ENCODE results near the gene TGFBI.

TGFBI gene

GRCh38 chr5:136056336-136056735 is 27.5 kb downstream of the TGFBI start:
- peak overlapping the region in 1 of 2 donors; percentile 51 for H3K9ac ChIP-seq (ENCODE audit: low read length in 2 of 2)

GRCh38 chr5:136056771-136057335 is 28.1 kb downstream of the TGFBI start:
- Histone ChIP-seq H3K27ac (ENCODE audit: low read length) (peak overlapping the region; percentile 95), H3K4me1 (ENCODE audit: control insufficient read depth, insufficient read depth, low read length) (peaks cover 55% of the 10 kb centered on the region), H3K4me3 (ENCODE audit: low read length in 2 of 2) (no peak overlapping the region), H3K9me3 (ENCODE audit: control insufficient read depth in 2 of 2, low read length in 2 of 2) (no peaks in the 10 kb centered on the region), H3K27me3 (ENCODE audit: control insufficient read depth in 1 of 2, insufficient read depth in 2 of 2, low read length in 2 of 2) (no peaks in the 10 kb centered on the region), H3K36me3 (ENCODE audit: control insufficient read depth in 2 of 2, insufficient read depth in 2 of 2, low read length in 2 of 2) (peaks cover 19 to 22% of the 10 kb centered on the region in 2 donors), H3K9ac (ENCODE audit: low read length in 2 of 2) (peak overlapping the region; percentile 50 to 72)

More at GRCh38 chr5:136056336-136056735, 27.5 kb downstream of the TGFBI start:
- Histone ChIP-seq H3K9me3 (ENCODE audit: control insufficient read depth in 2 of 2, low read length in 2 of 2) (no peaks in the 10 kb centered on the region), H3K27ac (ENCODE audit: low read length) (peak overlapping the region; percentile 95), H3K27me3 (ENCODE audit: control insufficient read depth in 1 of 2, insufficient read depth in 2 of 2, low read length in 2 of 2) (no peaks in the 10 kb centered on the region), H3K36me3 (ENCODE audit: control insufficient read depth in 2 of 2, insufficient read depth in 2 of 2, low read length in 2 of 2) (peaks cover 17 to 23% of the 10 kb centered on the region in 2 donors), H3K4me1 (ENCODE audit: control insufficient read depth, insufficient read depth, low read length) (peaks cover 54% of the 10 kb centered on the region), H3K4me3 (ENCODE audit: low read length in 2 of 2) (no peak overlapping the region)

- peak overlapping the region; percentile 95 for H3K27ac ChIP-seq (ENCODE audit: low read length)
- peak overlapping the region; percentile 52 to 72 for H3K9ac ChIP-seq (ENCODE audit: low read length in 2 of 2)
- H3K4me1 ChIP-seq (ENCODE audit: control insufficient read depth, insufficient read depth, low read length), result peaks cover 56% of the 10 kb centered on the region
- H3K9me3 ChIP-seq (ENCODE audit: control insufficient read depth in 2 of 2, low read length in 2 of 2), result no peaks in the 10 kb centered on the region
- peaks cover 19 to 29% of the 10 kb centered on the region in 2 donors for H3K36me3 ChIP-seq (ENCODE audit: control insufficient read depth in 2 of 2, insufficient read depth in 2 of 2, low read length in 2 of 2)
- no peaks in the 10 kb centered on the region for H3K27me3 ChIP-seq (ENCODE audit: control insufficient read depth in 1 of 2, insufficient read depth in 2 of 2, low read length in 2 of 2)
- peak overlapping the region; percentile 0 to 30 for H3K4me3 ChIP-seq (ENCODE audit: low read length in 2 of 2)
These were observed 28.7 kb downstream of the TGFBI start for GRCh38 chr5:136057401-136058038.

- peak overlapping the region; percentile 95 for H3K27ac ChIP-seq (ENCODE audit: low read length)
- no peaks in the 10 kb centered on the region for H3K9me3 ChIP-seq (ENCODE audit: control insufficient read depth in 2 of 2, low read length in 2 of 2)
- no peaks in the 10 kb centered on the region for H3K27me3 ChIP-seq (ENCODE audit: control insufficient read depth in 1 of 2, insufficient read depth in 2 of 2, low read length in 2 of 2)
- peaks cover 52% of the 10 kb centered on the region for H3K4me1 ChIP-seq (ENCODE audit: control insufficient read depth, insufficient read depth, low read length)
- H3K4me3 ChIP-seq (ENCODE audit: low read length in 2 of 2), result peak overlapping the region; percentile 0 to 55
- peaks cover 21 to 36% of the 10 kb centered on the region in 2 donors for H3K36me3 ChIP-seq (ENCODE audit: control insufficient read depth in 2 of 2, insufficient read depth in 2 of 2, low read length in 2 of 2)
- peak overlapping the region; percentile 52 to 72 for H3K9ac ChIP-seq (ENCODE audit: low read length in 2 of 2)
These were observed 29.5 kb downstream of the TGFBI start for GRCh38 chr5:136058039-136058971.

- peaks cover 22 to 42% of the 10 kb centered on the region in 2 donors for H3K36me3 ChIP-seq (ENCODE audit: control insufficient read depth in 2 of 2, insufficient read depth in 2 of 2, low read length in 2 of 2)
- H3K9me3 ChIP-seq (ENCODE audit: control insufficient read depth in 2 of 2, low read length in 2 of 2), result no peaks in the 10 kb centered on the region
- peak overlapping the region; percentile 95 for H3K27ac ChIP-seq (ENCODE audit: low read length)
- no peak overlapping the region for H3K4me3 ChIP-seq (ENCODE audit: low read length in 2 of 2)
- no peaks in the 10 kb centered on the region for H3K27me3 ChIP-seq (ENCODE audit: control insufficient read depth in 1 of 2, insufficient read depth in 2 of 2, low read length in 2 of 2)
- peaks cover 45% of the 10 kb centered on the region for H3K4me1 ChIP-seq (ENCODE audit: control insufficient read depth, insufficient read depth, low read length)
- peak overlapping the region; percentile 16 to 29 for H3K9ac ChIP-seq (ENCODE audit: low read length in 2 of 2)
These were observed 30.2 kb downstream of the TGFBI start for GRCh38 chr5:136058972-136059354.

GRCh38 chr5:136060963-136061362 is 32.2 kb downstream of the TGFBI start:
- Histone ChIP-seq H3K27me3 (ENCODE audit: control insufficient read depth in 1 of 2, insufficient read depth in 2 of 2, low read length in 2 of 2) (no peaks in the 10 kb centered on the region), H3K9ac (ENCODE audit: low read length in 2 of 2) (no peak overlapping the region), H3K4me1 (ENCODE audit: control insufficient read depth, insufficient read depth, low read length) (peaks cover 47% of the 10 kb centered on the region), H3K4me3 (ENCODE audit: low read length in 2 of 2) (no peak overlapping the region), H3K36me3 (ENCODE audit: control insufficient read depth in 2 of 2, insufficient read depth in 2 of 2, low read length in 2 of 2) (peaks cover 17 to 38% of the 10 kb centered on the region in 2 donors), H3K9me3 (ENCODE audit: control insufficient read depth in 2 of 2, low read length in 2 of 2) (no peaks in the 10 kb centered on the region), H3K27ac (ENCODE audit: low read length) (no peak overlapping the region)

GRCh38 chr5:136061630-136062365 is 33.0 kb downstream of the TGFBI start:
- peaks cover 47% of the 10 kb centered on the region for H3K4me1 ChIP-seq (ENCODE audit: control insufficient read depth, insufficient read depth, low read length)
- H3K9ac ChIP-seq (ENCODE audit: low read length in 2 of 2), result no peak overlapping the region
- H3K27ac ChIP-seq (ENCODE audit: low read length), result no peak overlapping the region

GRCh38 chr5:136062366-136063274 is 33.8 kb downstream of the TGFBI start:
- peaks cover 17 to 38% of the 10 kb centered on the region in 2 donors for H3K36me3 ChIP-seq (ENCODE audit: control insufficient read depth in 2 of 2, insufficient read depth in 2 of 2, low read length in 2 of 2)
- H3K27ac ChIP-seq (ENCODE audit: low read length), result no peak overlapping the region
- H3K27me3 ChIP-seq (ENCODE audit: control insufficient read depth in 1 of 2, insufficient read depth in 2 of 2, low read length in 2 of 2), result no peaks in the 10 kb centered on the region
- peaks cover 43% of the 10 kb centered on the region for H3K4me1 ChIP-seq (ENCODE audit: control insufficient read depth, insufficient read depth, low read length)
- no peak overlapping the region for H3K9ac ChIP-seq (ENCODE audit: low read length in 2 of 2)
- no peak overlapping the region for H3K4me3 ChIP-seq (ENCODE audit: low read length in 2 of 2)
- H3K9me3 ChIP-seq (ENCODE audit: control insufficient read depth in 2 of 2, low read length in 2 of 2), result no peaks in the 10 kb centered on the region

More at GRCh38 chr5:136061630-136062365, 33.0 kb downstream of the TGFBI start:
- Histone ChIP-seq H3K9me3 (ENCODE audit: control insufficient read depth in 2 of 2, low read length in 2 of 2) (no peaks in the 10 kb centered on the region), H3K27me3 (ENCODE audit: control insufficient read depth in 1 of 2, insufficient read depth in 2 of 2, low read length in 2 of 2) (no peaks in the 10 kb centered on the region), H3K4me3 (ENCODE audit: low read length in 2 of 2) (no peak overlapping the region), H3K36me3 (ENCODE audit: control insufficient read depth in 2 of 2, insufficient read depth in 2 of 2, low read length in 2 of 2) (peaks cover 17 to 38% of the 10 kb centered on the region in 2 donors)

GRCh38 chr5:136063778-136064465 is 35.1 kb downstream of the TGFBI start:
- H3K36me3 ChIP-seq (ENCODE audit: control insufficient read depth in 2 of 2, insufficient read depth in 2 of 2, low read length in 2 of 2), result peaks cover 17 to 38% of the 10 kb centered on the region in 2 donors
- peaks cover 0 to 3% of the 10 kb centered on the region in 2 donors for H3K9me3 ChIP-seq (ENCODE audit: control insufficient read depth in 2 of 2, low read length in 2 of 2)
- peaks cover 30% of the 10 kb centered on the region for H3K4me1 ChIP-seq (ENCODE audit: control insufficient read depth, insufficient read depth, low read length)
- H3K9ac ChIP-seq (ENCODE audit: low read length in 2 of 2), result no peak overlapping the region
- no peak overlapping the region for H3K4me3 ChIP-seq (ENCODE audit: low read length in 2 of 2)
- no peaks in the 10 kb centered on the region for H3K27me3 ChIP-seq (ENCODE audit: control insufficient read depth in 1 of 2, insufficient read depth in 2 of 2, low read length in 2 of 2)
- H3K27ac ChIP-seq (ENCODE audit: low read length), result peak overlapping the region; percentile 37
